ENCODE data around the gene GALNT14. TPM values are rescaled to one million over a fixed set of nuclear protein-coding genes. Genes with fewer than 3 reads are reported as not detected.
A peak's percentile ranks its signal among the peaks of the same experiment; 100 is the strongest.
"Not testable (repeated sequence)": the region's sequence is repeated elsewhere in the genome, so short reads cannot be mapped to it uniquely, and the experiment has no call there.

Gene GALNT14
- under 1 TPM in 1 of 4 donors, not detected in 3; 1.00 TPM for total RNA-seq

GRCh38 chr2:31138037-31138962, at the start of gene GALNT14:
Gene GALNT14, minus strand, starts transcription at chr2:31138440. Its CDS starts 354 bp downstream, at chr2:31138086.
- peak; percentile 32 for DNase-seq
- intact Hi-C loops (cut with DNase I; ENCODE audit: low total_unique reads) (no loop called here), in situ Hi-C loops (cut with MboI; ENCODE audit: low pct_ligation_motif_present in 1 of 4, low pct_unique_long_range_greater_than_20kb in 1 of 4, low sequenced_read_pairs in 3 of 4) (no loop called here)
- WGBS, 2 donors (ENCODE audit: low coverage in 1 of 2) = 2% methylated on average over 74 of the region's 95 CpGs; no CpG with 5 or more reads in 1 of the 2 donors
- peak within 1 kb of the TSS; percentile 16 to 54 (median 40) for H3K4me3 ChIP-seq
- peaks cover 5 to 20% (median 17%) of the 10 kb centered on the region in 4 donors for H3K4me1 ChIP-seq
- no peak within 1 kb of the TSS for H3K27ac ChIP-seq
- H3K9me3 ChIP-seq = no peaks in the 10 kb centered on the region
- H3K36me3 ChIP-seq = no peaks in the 10 kb centered on the region
- TF ChIP-seq POLR2AphosphoS5 (IDR thresholded peaks at IDR 0.05) (no peak), CTCF (IDR thresholded peaks at IDR 0.05) (peak in 3 of 5 experiments; percentile 15 to 23 (median 22)), POLR2A (IDR thresholded peaks at IDR 0.05) (no peak), EP300 (IDR thresholded peaks at IDR 0.05; ENCODE audit: low read depth) (no peak)
- H3K27me3 ChIP-seq = peaks cover 59% of the 10 kb centered on the region

- Histone ChIP-seq H3K4me3 (no peak overlapping the region), H3K27me3 (no peaks in the 10 kb centered on the region), H3K9me3 (no peaks in the 10 kb centered on the region), H3K36me3 (no peaks in the 10 kb centered on the region), H3K4me1 (no peaks in the 10 kb centered on the region), H3K27ac (no peak overlapping the region)
- no peak for DNase-seq
- WGBS, 2 donors (ENCODE audit: low coverage in 1 of 2) = 80 to 94% methylated on average over 1 to 4 of the region's 4 CpGs
- no peak for TF ChIP-seq CTCF (IDR thresholded peaks at IDR 0.05)
- TF ChIP-seq POLR2A (IDR thresholded peaks at IDR 0.05) = no peak
- TF ChIP-seq EP300 (IDR thresholded peaks at IDR 0.05; ENCODE audit: low read depth) = no peak
- TF ChIP-seq POLR2AphosphoS5 (IDR thresholded peaks at IDR 0.05) = no peak
- intact Hi-C loops (cut with DNase I; ENCODE audit: low total_unique reads) = no loop called here
- in situ Hi-C loops (cut with MboI; ENCODE audit: low pct_ligation_motif_present in 1 of 4, low pct_unique_long_range_greater_than_20kb in 1 of 4, low sequenced_read_pairs in 3 of 4) = no loop called here
Measured at GRCh38 chr2:31187166-31187565, 48.9 kb upstream of the GALNT14 start.

GRCh38 chr2:31183973-31184372, 45.7 kb upstream of the GALNT14 start:
- H3K27ac ChIP-seq; H3K27me3 ChIP-seq; H3K4me3 ChIP-seq; in situ Hi-C loops (cut with MboI; ENCODE audit: low pct_ligation_motif_present in 1 of 4, low pct_unique_long_range_greater_than_20kb in 1 of 4, low sequenced_read_pairs in 3 of 4); H3K4me1 ChIP-seq; H3K9me3 ChIP-seq; intact Hi-C loops (cut with DNase I; ENCODE audit: low total_unique reads); DNase-seq; H3K36me3 ChIP-seq: not testable (repeated sequence)
- 83 to 96% methylated on average over 5 to 7 of the region's 7 CpGs for WGBS, 2 donors (ENCODE audit: low coverage in 1 of 2)

- intact Hi-C loops (cut with DNase I; ENCODE audit: low total_unique reads) (no loop called here), in situ Hi-C loops (cut with MboI; ENCODE audit: low pct_ligation_motif_present in 1 of 4, low pct_unique_long_range_greater_than_20kb in 1 of 4, low sequenced_read_pairs in 3 of 4) (loop anchor here in 2 of 4 donors (10.0 kb wide), 2 partner anchors 452 to 462 kb away; no protein-coding TSS in a partner anchor)
- no peaks in the 10 kb centered on the region for H3K27me3 ChIP-seq
Measured at GRCh38 chr2:31176742-31177141, 38.5 kb upstream of the GALNT14 start.

More at GRCh38 chr2:31176742-31177141, 38.5 kb upstream of the GALNT14 start:
- no peaks in the 10 kb centered on the region for H3K36me3 ChIP-seq
- no peak for DNase-seq
- H3K4me3 ChIP-seq = no peak overlapping the region
- H3K9me3 ChIP-seq = no peaks in the 10 kb centered on the region
- WGBS, 2 donors (ENCODE audit: low coverage in 1 of 2) = 81 to 82% methylated on average over 6 to 10 of the region's 10 CpGs
- H3K27ac ChIP-seq = no peak overlapping the region
- TF ChIP-seq CTCF (IDR thresholded peaks at IDR 0.05) (no peak), POLR2A (IDR thresholded peaks at IDR 0.05) (no peak), EP300 (IDR thresholded peaks at IDR 0.05; ENCODE audit: low read depth) (no peak)
- no peaks in the 10 kb centered on the region for H3K4me1 ChIP-seq

Data from transverse colon (tissue), 4 donors.